Measurements from ENCODE around the gene AP1M1.

GRCh38 chr19:16208064-16208759 is 10.5 kb downstream of the AP1M1 start:
- TF ChIP-seq CTCF (IDR thresholded peaks at IDR 0.05) (no peak), POLR2AphosphoS5 (IDR thresholded peaks at IDR 0.05; ENCODE audit: insufficient read depth in 1 of 2, low read depth in 1 of 2) (no peak), POLR2A (IDR thresholded peaks at IDR 0.05) (no peak)

Data from vagina (tissue), 2 donors.